ENCODE data around the gene MYRIP.
A peak's percentile ranks its signal among the peaks of the same experiment; 100 is the strongest.

MYRIP gene

GRCh38 chr3:40298075-40298474 is 488.7 kb downstream of the MYRIP start:
- no peak for DNase-seq

GRCh38 chr3:40299130-40299720 is 489.8 kb downstream of the MYRIP start:
- DNase-seq = no peak

- DNase-seq = peak; percentile 82
Measured at GRCh38 chr3:40299721-40300335, 490.4 kb downstream of the MYRIP start.

- DNase-seq = no peak
Measured at GRCh38 chr3:40302784-40303183, 493.4 kb downstream of the MYRIP start.

- DNase-seq = no peak
Measured at GRCh38 chr3:40304352-40304751, 494.9 kb downstream of the MYRIP start.

GRCh38 chr3:40306336-40306735 is 496.9 kb downstream of the MYRIP start:
- peak; percentile 38 for DNase-seq

GRCh38 chr3:40307176-40307575 is 497.8 kb downstream of the MYRIP start:
- DNase-seq = no peak

- DNase-seq = no peak
Measured at GRCh38 chr3:40308725-40309417, 499.5 kb downstream of the MYRIP start.

GRCh38 chr3:40309418-40309924 is 500.1 kb downstream of the MYRIP start, which contains the start of gene EIF1B:
Gene EIF1B (plus strand): TSS chr3:40309707. CDS start chr3:40309942, 235 bp downstream.
- DNase-seq = peak; percentile 97
